GM19043 (cell line): ENCODE data around the gene ENTPD6.

ENCODE experiments used
- ATAC-seq: cut with Tn5 transposase; IDR thresholded peaks from one replicate; pipeline ENCODE4 v1.9.1; 2021; ENCODE audit warnings: low read depth; ENCODE audit not compliant: unreplicated experiment

The ENTPD6 gene

GRCh38 chr20:25274481-25274880 is 79.0 kb downstream of the ENTPD6 start:
- no peak for ATAC-seq

GRCh38 chr20:25274891-25275812 is 79.6 kb downstream of the ENTPD6 start:
- no peak for ATAC-seq

GRCh38 chr20:25275813-25276532 is 80.5 kb downstream of the ENTPD6 start:
- no peak for ATAC-seq
